SK-N-SH treated with all-trans-retinoic acid at 6 μM for 48 hours (cell line): ENCODE data around the gene TUFT1.

Experiments used
- BACH2 ChIP-seq: fragments of 250-450 bp; sonication (Bioruptor Pico); IDR thresholded peaks from 2 replicates; pipeline ENCODE4 v1.9.0; 2021; ENCODE audit warnings: mild to moderate bottlenecking, borderline replicate concordance
- GLIS3 ChIP-seq: fragments of 250-450 bp; sonication (Bioruptor Pico); IDR thresholded peaks from 2 replicates; pipeline ENCODE4 v1.5.0; 2020; ENCODE audit warnings: mild to moderate bottlenecking, moderate library complexity
- OSR1 ChIP-seq: fragments of 250-450 bp; sonication (Bioruptor Pico); IDR thresholded peaks from 2 replicates; pipeline ENCODE4 v1.8.0; 2022; ENCODE audit warnings: moderate library complexity, mild to moderate bottlenecking, inconsistent platforms
- PPARA ChIP-seq: fragments of 250-450 bp; sonication (Bioruptor Pico); IDR thresholded peaks from 2 replicates; pipeline ENCODE4 v1.5.0; 2020; ENCODE audit warnings: mild to moderate bottlenecking, borderline replicate concordance
- RARB ChIP-seq: fragments of 250-450 bp; sonication (Bioruptor Pico); IDR thresholded peaks from 2 replicates; pipeline ENCODE4 v1.8.0; 2021; ENCODE audit warnings: mild to moderate bottlenecking, moderate library complexity
- SNAI2 ChIP-seq: fragments of 250-450 bp; sonication (Bioruptor Pico); IDR thresholded peaks from 2 replicates; pipeline ENCODE4 v1.5.0; 2020; ENCODE audit warnings: mild to moderate bottlenecking, moderate library complexity
- TSHZ2 ChIP-seq: fragments of 250-450 bp; sonication (Bioruptor Pico); IDR thresholded peaks from 2 replicates; pipeline ENCODE4 v1.5.0; 2020; ENCODE audit warnings: mild to moderate bottlenecking, moderate library complexity
- ZFP30 ChIP-seq: fragments of 450-650 bp; formaldehyde crosslinking; IDR thresholded peaks from 2 replicates; pipeline ENCODE4 v1.5.0; 2022; ENCODE audit warnings: mild to moderate bottlenecking, moderate library complexity
- ZNF565 ChIP-seq: fragments of 450-650 bp; formaldehyde crosslinking; conservative IDR thresholded peaks from 2 replicates; pipeline ENCODE4 v1.5.0; 2020; ENCODE audit warnings: low read depth, mild to moderate bottlenecking, moderate library complexity
- ZNF70 ChIP-seq: fragments of 450-650 bp; formaldehyde crosslinking; IDR thresholded peaks from 2 replicates; pipeline ENCODE4 v1.5.0; 2020; ENCODE audit warnings: mild to moderate bottlenecking, moderate library complexity
- ZNF8 ChIP-seq: fragments of 450-650 bp; formaldehyde crosslinking; IDR thresholded peaks from 2 replicates; pipeline ENCODE4 v1.5.0; 2020; ENCODE audit warnings: mild to moderate bottlenecking, moderate library complexity
- TF ChIP-seq, protein P1 (sequence below): fragments of 250-450 bp; sonication (Bioruptor Pico); IDR thresholded peaks from 2 replicates; pipeline ENCODE4 v1.8.0; 2020; ENCODE audit warnings: mild to moderate bottlenecking, moderate library complexity, borderline replicate concordance
- TF ChIP-seq, protein P2 (sequence below): fragments of 250-450 bp; sonication (Bioruptor Pico); IDR thresholded peaks from 2 replicates; pipeline ENCODE4 v1.5.1; 2020; ENCODE audit warnings: low read depth, mild to moderate bottlenecking, moderate library complexity
- TF ChIP-seq, protein P3 (sequence below): fragments of 250-450 bp; sonication (Bioruptor Pico); IDR thresholded peaks from 2 replicates; pipeline ENCODE4 v1.8.0; 2021; ENCODE audit warnings: low read depth, mild to moderate bottlenecking, moderate library complexity, borderline replicate concordance

- TF ChIP-seq TSHZ2 (CRISPR knock-in tag) = no peak
- TF ChIP-seq, protein P1, sequence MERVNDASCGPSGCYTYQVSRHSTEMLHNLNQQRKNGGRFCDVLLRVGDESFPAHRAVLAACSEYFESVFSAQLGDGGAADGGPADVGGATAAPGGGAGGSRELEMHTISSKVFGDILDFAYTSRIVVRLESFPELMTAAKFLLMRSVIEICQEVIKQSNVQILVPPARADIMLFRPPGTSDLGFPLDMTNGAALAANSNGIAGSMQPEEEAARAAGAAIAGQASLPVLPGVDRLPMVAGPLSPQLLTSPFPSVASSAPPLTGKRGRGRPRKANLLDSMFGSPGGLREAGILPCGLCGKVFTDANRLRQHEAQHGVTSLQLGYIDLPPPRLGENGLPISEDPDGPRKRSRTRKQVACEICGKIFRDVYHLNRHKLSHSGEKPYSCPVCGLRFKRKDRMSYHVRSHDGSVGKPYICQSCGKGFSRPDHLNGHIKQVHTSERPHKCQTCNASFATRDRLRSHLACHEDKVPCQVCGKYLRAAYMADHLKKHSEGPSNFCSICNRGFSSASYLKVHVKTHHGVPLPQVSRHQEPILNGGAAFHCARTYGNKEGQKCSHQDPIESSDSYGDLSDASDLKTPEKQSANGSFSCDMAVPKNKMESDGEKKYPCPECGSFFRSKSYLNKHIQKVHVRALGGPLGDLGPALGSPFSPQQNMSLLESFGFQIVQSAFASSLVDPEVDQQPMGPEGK (CRISPR knock-in tag) = no peak
- no peak for TF ChIP-seq PPARA (CRISPR knock-in tag)
- TF ChIP-seq OSR1 (CRISPR knock-in tag) = no peak
- TF ChIP-seq BACH2 (CRISPR knock-in tag) = no peak
- TF ChIP-seq GLIS3 (CRISPR knock-in tag) = no peak
- TF ChIP-seq, protein P2, sequence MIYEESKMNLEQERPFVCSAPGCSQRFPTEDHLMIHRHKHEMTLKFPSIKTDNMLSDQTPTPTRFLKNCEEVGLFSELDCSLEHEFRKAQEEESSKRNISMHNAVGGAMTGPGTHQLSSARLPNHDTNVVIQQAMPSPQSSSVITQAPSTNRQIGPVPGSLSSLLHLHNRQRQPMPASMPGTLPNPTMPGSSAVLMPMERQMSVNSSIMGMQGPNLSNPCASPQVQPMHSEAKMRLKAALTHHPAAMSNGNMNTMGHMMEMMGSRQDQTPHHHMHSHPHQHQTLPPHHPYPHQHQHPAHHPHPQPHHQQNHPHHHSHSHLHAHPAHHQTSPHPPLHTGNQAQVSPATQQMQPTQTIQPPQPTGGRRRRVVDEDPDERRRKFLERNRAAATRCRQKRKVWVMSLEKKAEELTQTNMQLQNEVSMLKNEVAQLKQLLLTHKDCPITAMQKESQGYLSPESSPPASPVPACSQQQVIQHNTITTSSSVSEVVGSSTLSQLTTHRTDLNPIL (CRISPR knock-in tag) = no peak
- no peak for TF ChIP-seq SNAI2 (CRISPR knock-in tag)
- TF ChIP-seq ZNF70 (CRISPR knock-in tag) = no peak
- no peak for TF ChIP-seq ZFP30 (CRISPR knock-in tag)
- TF ChIP-seq, protein P3, sequence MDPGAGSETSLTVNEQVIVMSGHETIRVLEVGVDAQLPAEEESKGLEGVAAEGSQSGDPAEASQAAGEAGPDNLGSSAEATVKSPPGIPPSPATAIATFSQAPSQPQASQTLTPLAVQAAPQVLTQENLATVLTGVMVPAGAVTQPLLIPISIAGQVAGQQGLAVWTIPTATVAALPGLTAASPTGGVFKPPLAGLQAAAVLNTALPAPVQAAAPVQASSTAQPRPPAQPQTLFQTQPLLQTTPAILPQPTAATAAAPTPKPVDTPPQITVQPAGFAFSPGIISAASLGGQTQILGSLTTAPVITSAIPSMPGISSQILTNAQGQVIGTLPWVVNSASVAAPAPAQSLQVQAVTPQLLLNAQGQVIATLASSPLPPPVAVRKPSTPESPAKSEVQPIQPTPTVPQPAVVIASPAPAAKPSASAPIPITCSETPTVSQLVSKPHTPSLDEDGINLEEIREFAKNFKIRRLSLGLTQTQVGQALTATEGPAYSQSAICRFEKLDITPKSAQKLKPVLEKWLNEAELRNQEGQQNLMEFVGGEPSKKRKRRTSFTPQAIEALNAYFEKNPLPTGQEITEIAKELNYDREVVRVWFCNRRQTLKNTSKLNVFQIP = no peak
- no peak for TF ChIP-seq RARB (CRISPR knock-in tag)
- TF ChIP-seq ZNF8 (CRISPR knock-in tag) = no peak
- no peak for TF ChIP-seq ZNF565 (CRISPR knock-in tag)
Observed at GRCh38 chr1:151510020-151510405, 30.1 kb upstream of the TUFT1 start.
